SK-N-SH treated with all-trans-retinoic acid at 6 μM for 48 hours (cell line): ENCODE results near the gene DNHD1.

Experiments used
- ATAC-seq: fragments of 200-7000 bp; cut with Tn5 transposase; 3 replicates; pipeline ENCODE4 v1.9.1; 2020; ENCODE audit warnings: mild to moderate bottlenecking, moderate library complexity
- ARNTL ChIP-seq: fragments of 450-650 bp; formaldehyde crosslinking; IDR thresholded peaks from 2 replicates; pipeline ENCODE4 v1.5.0; 2020; ENCODE audit warnings: low read depth, mild to moderate bottlenecking, moderate library complexity, borderline replicate concordance
- BACH2 ChIP-seq: fragments of 250-450 bp; sonication (Bioruptor Pico); IDR thresholded peaks from 2 replicates; pipeline ENCODE4 v1.9.0; 2021; ENCODE audit warnings: mild to moderate bottlenecking, borderline replicate concordance
- CREB5 ChIP-seq: fragments of 250-450 bp; sonication (Bioruptor Pico); IDR thresholded peaks from 2 replicates; pipeline ENCODE4 v1.5.1; 2020; ENCODE audit warnings: low read depth, mild to moderate bottlenecking, moderate library complexity
- CSDC2 ChIP-seq: fragments of 250-450 bp; sonication (Bioruptor Pico); IDR thresholded peaks from 2 replicates; pipeline ENCODE4 v1.5.0; 2020; ENCODE audit warnings: mild to moderate bottlenecking, moderate library complexity
- CSRNP3 ChIP-seq: fragments of 250-450 bp; sonication (Bioruptor Pico); IDR thresholded peaks from 2 replicates; pipeline ENCODE4 v1.5.1; 2021; ENCODE audit warnings: mild to moderate bottlenecking, moderate library complexity
- ESRRG ChIP-seq: fragments of 250-450 bp; sonication (Bioruptor Pico); IDR thresholded peaks from 2 replicates; pipeline ENCODE4 v1.6.1; 2021; ENCODE audit warnings: mild to moderate bottlenecking
- GLIS3 ChIP-seq: fragments of 250-450 bp; sonication (Bioruptor Pico); IDR thresholded peaks from 2 replicates; pipeline ENCODE4 v1.5.0; 2020; ENCODE audit warnings: mild to moderate bottlenecking, moderate library complexity
- ISL1 ChIP-seq: fragments of 250-450 bp; sonication (Bioruptor Pico); IDR thresholded peaks from 2 replicates; pipeline ENCODE4 v2.1.2; 2022; ENCODE audit warnings: mild to moderate bottlenecking, moderate library complexity
- OSR1 ChIP-seq: fragments of 250-450 bp; sonication (Bioruptor Pico); IDR thresholded peaks from 2 replicates; pipeline ENCODE4 v1.8.0; 2022; ENCODE audit warnings: moderate library complexity, mild to moderate bottlenecking, inconsistent platforms
- PATZ1 ChIP-seq: fragments of 250-450 bp; sonication (Bioruptor Pico); IDR thresholded peaks from 2 replicates; pipeline ENCODE4 v1.8.0; 2020; ENCODE audit warnings: mild to moderate bottlenecking, moderate library complexity, borderline replicate concordance
- POU6F1 ChIP-seq: fragments of 250-450 bp; sonication (Bioruptor Pico); IDR thresholded peaks from 2 replicates; pipeline ENCODE4 v1.8.0; 2021; ENCODE audit warnings: low read depth, mild to moderate bottlenecking, moderate library complexity, borderline replicate concordance
- PPARA ChIP-seq: fragments of 250-450 bp; sonication (Bioruptor Pico); IDR thresholded peaks from 2 replicates; pipeline ENCODE4 v1.5.0; 2020; ENCODE audit warnings: mild to moderate bottlenecking, borderline replicate concordance
- RARB ChIP-seq: fragments of 250-450 bp; sonication (Bioruptor Pico); IDR thresholded peaks from 2 replicates; pipeline ENCODE4 v1.8.0; 2021; ENCODE audit warnings: mild to moderate bottlenecking, moderate library complexity
- SNAI2 ChIP-seq: fragments of 250-450 bp; sonication (Bioruptor Pico); IDR thresholded peaks from 2 replicates; pipeline ENCODE4 v1.5.0; 2020; ENCODE audit warnings: mild to moderate bottlenecking, moderate library complexity
- TCF4 ChIP-seq: fragments of 250-450 bp; sonication (Bioruptor Pico); IDR thresholded peaks from 2 replicates; pipeline ENCODE4 v1.8.0; 2021; ENCODE audit warnings: mild to moderate bottlenecking, moderate library complexity, borderline replicate concordance
- TOX ChIP-seq: fragments of 250-450 bp; sonication (Bioruptor Pico); IDR thresholded peaks from 2 replicates; pipeline ENCODE4 v1.8.0; 2021; ENCODE audit warnings: mild to moderate bottlenecking, moderate library complexity, borderline replicate concordance
- TSHZ2 ChIP-seq: fragments of 250-450 bp; sonication (Bioruptor Pico); IDR thresholded peaks from 2 replicates; pipeline ENCODE4 v1.5.0; 2020; ENCODE audit warnings: mild to moderate bottlenecking, moderate library complexity
- ZC3H10 ChIP-seq: fragments of 250-450 bp; sonication (Bioruptor Pico); IDR thresholded peaks from 2 replicates; pipeline ENCODE4 v1.5.1; 2021; ENCODE audit warnings: mild to moderate bottlenecking, moderate library complexity
- ZFP3 ChIP-seq: fragments of 250-450 bp; sonication (Bioruptor Pico); IDR thresholded peaks from 2 replicates; pipeline ENCODE4 v1.5.0; 2020; ENCODE audit warnings: mild to moderate bottlenecking, moderate library complexity
- ZFP30 ChIP-seq: fragments of 450-650 bp; formaldehyde crosslinking; IDR thresholded peaks from 2 replicates; pipeline ENCODE4 v1.5.0; 2022; ENCODE audit warnings: mild to moderate bottlenecking, moderate library complexity
- ZNF565 ChIP-seq: fragments of 450-650 bp; formaldehyde crosslinking; conservative IDR thresholded peaks from 2 replicates; pipeline ENCODE4 v1.5.0; 2020; ENCODE audit warnings: low read depth, mild to moderate bottlenecking, moderate library complexity
- ZNF70 ChIP-seq: fragments of 450-650 bp; formaldehyde crosslinking; IDR thresholded peaks from 2 replicates; pipeline ENCODE4 v1.5.0; 2020; ENCODE audit warnings: mild to moderate bottlenecking, moderate library complexity
- ZNF8 ChIP-seq: fragments of 450-650 bp; formaldehyde crosslinking; IDR thresholded peaks from 2 replicates; pipeline ENCODE4 v1.5.0; 2020; ENCODE audit warnings: mild to moderate bottlenecking, moderate library complexity

DNHD1 gene

GRCh38 chr11:6539748-6540268, 42.7 kb downstream of the DNHD1 start:
- no peak for ATAC-seq
- TF ChIP-seq SNAI2 (CRISPR knock-in tag) (no peak), ZNF70 (CRISPR knock-in tag) (no peak), OSR1 (CRISPR knock-in tag) (no peak), PPARA (no peak), ZC3H10 (no peak), GLIS3 (CRISPR knock-in tag) (no peak), ZNF8 (no peak), ISL1 (CRISPR knock-in tag) (no peak), ESRRG (no peak), ZFP30 (CRISPR knock-in tag) (no peak), TCF4 (CRISPR knock-in tag) (no peak), CREB5 (CRISPR knock-in tag) (no peak), POU6F1 (no peak), ZFP3 (no peak), ZNF565 (CRISPR knock-in tag) (no peak)

- TF ChIP-seq ZFP3 (no peak), ISL1 (CRISPR knock-in tag) (no peak), TOX (no peak), POU6F1 (no peak), ZC3H10 (no peak), PPARA (no peak), ZNF70 (CRISPR knock-in tag) (no peak), OSR1 (CRISPR knock-in tag) (no peak), ESRRG (no peak), TSHZ2 (CRISPR knock-in tag) (no peak), RARB (CRISPR knock-in tag) (no peak), SNAI2 (CRISPR knock-in tag) (no peak), BACH2 (CRISPR knock-in tag) (no peak), ZNF8 (no peak), TCF4 (CRISPR knock-in tag) (no peak), ARNTL (no peak), CSDC2 (no peak), ZNF565 (CRISPR knock-in tag) (no peak), CSRNP3 (CRISPR knock-in tag) (no peak)
- no peak for ATAC-seq
Observed at GRCh38 chr11:6541356-6541755, 44.3 kb downstream of the DNHD1 start.

- no peak for ATAC-seq
- TF ChIP-seq PATZ1 (CRISPR knock-in tag) (no peak), ZFP30 (CRISPR knock-in tag) (no peak), OSR1 (CRISPR knock-in tag) (no peak), CSDC2 (no peak), ZC3H10 (no peak), ZNF565 (CRISPR knock-in tag) (no peak), BACH2 (CRISPR knock-in tag) (no peak), RARB (CRISPR knock-in tag) (no peak), PPARA (no peak), GLIS3 (CRISPR knock-in tag) (no peak), CREB5 (CRISPR knock-in tag) (no peak), TOX (no peak), SNAI2 (CRISPR knock-in tag) (no peak)
Observed at GRCh38 chr11:6542727-6543126, 45.6 kb downstream of the DNHD1 start.
